A549 (cell line): Measurements from ENCODE around the gene TOR2A.

Experiments used
- CHD2 ChIP-seq: fragments of 150-350 bp; IDR thresholded peaks from 2 replicates; pipeline ENCODE4 v1.6.1; 2014; ENCODE audit warnings: low read length; ENCODE audit not compliant: partially characterized antibody
- HOXA7 ChIP-seq: fragments of 250-450 bp; sonication (Bioruptor Pico); IDR thresholded peaks from 2 replicates; pipeline ENCODE4 v1.5.0; 2020; ENCODE audit warnings: mild to moderate bottlenecking, moderate library complexity
- NPAS2 ChIP-seq: fragments of 250-450 bp; sonication (Bioruptor Pico); IDR thresholded peaks from 2 replicates; pipeline ENCODE4 v1.8.0; 2022; ENCODE audit warnings: mild to moderate bottlenecking, moderate library complexity, borderline replicate concordance
- POLR2A ChIP-seq: IDR thresholded peaks from 2 replicates; pipeline ENCODE4 v1.6.1; 2012; ENCODE audit warnings: mild to moderate bottlenecking, low read length
- POLR2AphosphoS2 ChIP-seq: conservative IDR thresholded peaks from 2 replicates; pipeline ENCODE4 v1.6.1; 2012; ENCODE audit warnings: low read length, improper control_type of control experiment, inconsistent platforms
- RAD21 ChIP-seq, 2 experiments: fragments of >200 bp in 1 of 2; sonication (Bioruptor Twin) in 1 of 2; formaldehyde crosslinking in 1 of 2; IDR thresholded peaks in 1 of 2; conservative IDR thresholded peaks in 1 of 2; 2 replicates in 1 of 2; 3 replicates in 1 of 2; pipeline ENCODE4 v1.6.1; 2012 to 2018; ENCODE audit warnings: inconsistent platforms in 1 of 2
- REST ChIP-seq: fragments of 200-600 bp; sonication (generic); IDR thresholded peaks from 2 replicates; pipeline ENCODE4 v1.6.1; 2016; ENCODE audit warnings: antibody characterized with exemption, mild to moderate bottlenecking, moderate library complexity
- RFX5 ChIP-seq: fragments of 450-650 bp; IDR thresholded peaks from 2 replicates; pipeline ENCODE4 v1.7.1; 2014; ENCODE audit warnings: antibody characterized with exemption, mild to moderate bottlenecking, moderate library complexity
- SMC3 ChIP-seq: fragments of >200 bp; sonication (Bioruptor Twin); formaldehyde crosslinking; IDR thresholded peaks from 3 replicates; pipeline ENCODE4 v1.6.1; 2018; ENCODE audit warnings: inconsistent platforms
- TF ChIP-seq, protein P1 (sequence below): fragments of >200 bp; sonication (Bioruptor Twin); formaldehyde crosslinking; IDR thresholded peaks from 3 replicates; pipeline ENCODE4 v1.5.1; 2016

DNA sequence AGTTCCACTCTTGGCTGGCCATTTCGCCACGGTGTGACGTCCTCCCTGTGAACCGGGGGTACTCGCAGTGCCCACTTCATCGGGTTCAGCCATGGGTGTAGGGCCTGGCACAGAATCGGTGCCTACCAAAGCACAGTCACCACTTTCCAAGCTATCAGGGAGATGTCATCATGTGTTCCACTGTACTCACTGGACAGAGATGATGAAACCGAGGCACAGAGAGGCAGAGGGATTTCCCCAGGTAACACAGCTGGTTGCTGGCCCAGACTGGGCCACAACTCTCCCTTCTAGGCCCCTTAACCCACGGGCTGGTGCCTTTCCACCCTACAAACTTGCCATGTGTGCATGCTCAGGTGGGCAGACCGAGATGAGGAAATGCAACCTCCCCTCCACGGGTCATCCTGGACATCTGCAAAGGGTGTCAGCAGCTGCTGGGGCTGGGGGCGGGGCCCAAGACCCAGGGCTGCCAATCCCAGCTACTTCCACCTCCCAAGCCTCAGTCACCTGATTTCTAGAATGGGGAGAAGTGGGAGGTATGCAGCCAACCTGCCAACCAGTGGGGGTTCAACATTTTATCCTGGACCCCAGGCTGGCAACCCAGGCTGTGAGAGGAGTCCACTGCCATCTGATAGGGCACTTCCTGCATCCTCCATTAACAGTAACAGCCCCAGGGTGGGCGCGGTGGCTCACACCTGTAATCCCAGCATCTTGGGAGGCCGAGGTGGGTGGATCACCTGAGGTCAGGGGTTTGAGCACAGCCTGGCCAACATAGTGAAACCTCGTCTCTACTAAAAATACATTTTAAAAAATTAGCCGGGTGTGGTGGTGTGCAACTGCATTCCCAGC is 44.3 kb upstream of the TOR2A start:
- TF ChIP-seq, protein P1, sequence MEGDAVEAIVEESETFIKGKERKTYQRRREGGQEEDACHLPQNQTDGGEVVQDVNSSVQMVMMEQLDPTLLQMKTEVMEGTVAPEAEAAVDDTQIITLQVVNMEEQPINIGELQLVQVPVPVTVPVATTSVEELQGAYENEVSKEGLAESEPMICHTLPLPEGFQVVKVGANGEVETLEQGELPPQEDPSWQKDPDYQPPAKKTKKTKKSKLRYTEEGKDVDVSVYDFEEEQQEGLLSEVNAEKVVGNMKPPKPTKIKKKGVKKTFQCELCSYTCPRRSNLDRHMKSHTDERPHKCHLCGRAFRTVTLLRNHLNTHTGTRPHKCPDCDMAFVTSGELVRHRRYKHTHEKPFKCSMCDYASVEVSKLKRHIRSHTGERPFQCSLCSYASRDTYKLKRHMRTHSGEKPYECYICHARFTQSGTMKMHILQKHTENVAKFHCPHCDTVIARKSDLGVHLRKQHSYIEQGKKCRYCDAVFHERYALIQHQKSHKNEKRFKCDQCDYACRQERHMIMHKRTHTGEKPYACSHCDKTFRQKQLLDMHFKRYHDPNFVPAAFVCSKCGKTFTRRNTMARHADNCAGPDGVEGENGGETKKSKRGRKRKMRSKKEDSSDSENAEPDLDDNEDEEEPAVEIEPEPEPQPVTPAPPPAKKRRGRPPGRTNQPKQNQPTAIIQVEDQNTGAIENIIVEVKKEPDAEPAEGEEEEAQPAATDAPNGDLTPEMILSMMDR: no peak
- TF ChIP-seq POLR2A: no peak
- TF ChIP-seq RAD21 (conservative IDR thresholded peaks at IDR 0.05 in 1 of 2, IDR thresholded peaks at IDR 0.05 in 1 of 2): no peak
- no peak for TF ChIP-seq SMC3
- no peak for TF ChIP-seq REST
- no peak for TF ChIP-seq HOXA7 (CRISPR knock-in tag)
- no peak for TF ChIP-seq CHD2
- no peak for TF ChIP-seq POLR2AphosphoS2
- TF ChIP-seq RFX5: no peak
- no peak for TF ChIP-seq NPAS2 (CRISPR knock-in tag)
